Astrocyte (in vitro differentiated cells and primary cell): ENCODE measurements around the gene MATR3. TPM values are rescaled to one million over a fixed set of nuclear protein-coding genes. Genes with fewer than 3 reads are reported as not detected.
A peak's percentile ranks its signal among the peaks of the same experiment; 100 is the strongest.

Experiments
- DNase-seq: peaks from one replicate; pipeline ENCODE4 v3.0.0-alpha.2; 2010; ENCODE audit warnings: low read depth
- FAIRE-seq: peaks from 2 replicates; lab custom pipeline; 2011; peaks lifted over from hg19 to GRCh38; lab: Jason Lieb, UNC
- H2AFZ ChIP-seq: 2 replicates; pipeline ENCODE4 v1.6.0; 2012; ENCODE audit warnings: low read depth, low read length, inconsistent platforms
- H3K27ac ChIP-seq: 2 replicates; pipeline ENCODE4 v1.5.1; 2011; ENCODE audit warnings: low read depth, low read length, inconsistent platforms
- H3K27me3 ChIP-seq: 2 replicates; pipeline ENCODE4 v1.6.0; 2011; ENCODE audit warnings: low read length, inconsistent platforms; ENCODE audit not compliant: insufficient read depth
- H3K36me3 ChIP-seq: 2 replicates; pipeline ENCODE4 v1.5.1; 2011; ENCODE audit warnings: low read length, inconsistent platforms; ENCODE audit not compliant: insufficient read depth
- H3K4me1 ChIP-seq: 2 replicates; pipeline ENCODE4 v1.5.1; 2011; ENCODE audit warnings: low read length, inconsistent platforms; ENCODE audit not compliant: insufficient read depth
- H3K4me2 ChIP-seq: 2 replicates; pipeline ENCODE4 v1.6.0; 2012; ENCODE audit warnings: low read length, inconsistent platforms
- H3K4me3 ChIP-seq: 2 replicates; pipeline ENCODE4 v1.5.1; 2011; ENCODE audit warnings: low read depth, mild to moderate bottlenecking, low read length, inconsistent platforms; ENCODE audit not compliant: insufficient read depth
- H3K79me2 ChIP-seq: 2 replicates; pipeline ENCODE4 v1.6.0; 2012; ENCODE audit warnings: mild to moderate bottlenecking, low read length, inconsistent platforms; ENCODE audit not compliant: insufficient read depth
- H3K9ac ChIP-seq: 2 replicates; pipeline ENCODE4 v1.6.0; 2012; ENCODE audit warnings: mild to moderate bottlenecking, low read length, inconsistent platforms
- H3K9me3 ChIP-seq: 2 replicates; pipeline ENCODE4 v1.5.1; 2012; ENCODE audit warnings: low read depth, mild to moderate bottlenecking, low read length, inconsistent platforms; ENCODE audit not compliant: insufficient read depth
- H4K20me1 ChIP-seq: 2 replicates; pipeline ENCODE4 v1.6.0; 2012; ENCODE audit warnings: low read length, inconsistent platforms; ENCODE audit not compliant: insufficient read depth
- H3K27ac Mint-ChIP-seq: one replicate; pipeline ENCODE4 v1.8.0; 2021; ENCODE audit warnings: mild to moderate bottlenecking, mixed read lengths; ENCODE audit not compliant: unreplicated experiment
- H3K27me3 Mint-ChIP-seq: one replicate; pipeline ENCODE4 v1.8.0; 2021; ENCODE audit warnings: low read depth, mixed read lengths; ENCODE audit not compliant: unreplicated experiment
- H3K36me3 Mint-ChIP-seq: one replicate; pipeline ENCODE4 v1.8.0; 2021; ENCODE audit warnings: low read depth, mixed read lengths; ENCODE audit not compliant: unreplicated experiment
- H3K4me1 Mint-ChIP-seq: one replicate; pipeline ENCODE4 v1.8.0; 2021; ENCODE audit warnings: low read depth, mixed read lengths; ENCODE audit not compliant: unreplicated experiment
- H3K4me3 Mint-ChIP-seq: one replicate; pipeline ENCODE4 v1.8.0; 2021; ENCODE audit warnings: mild to moderate bottlenecking, moderate library complexity, mixed read lengths; ENCODE audit not compliant: unreplicated experiment
- H3K9me3 Mint-ChIP-seq: one replicate; pipeline ENCODE4 v1.8.0; 2021; ENCODE audit warnings: mild to moderate bottlenecking, mixed read lengths; ENCODE audit not compliant: unreplicated experiment
- CTCF ChIP-seq: IDR thresholded peaks from 2 replicates; pipeline ENCODE4 v1.5.1; 2011; ENCODE audit warnings: low read depth, mild to moderate bottlenecking, inconsistent platforms, low read length, moderate library complexity; ENCODE audit not compliant: insufficient read depth
- EZH2 ChIP-seq: IDR thresholded peaks from 2 replicates; pipeline ENCODE4 v1.6.1; 2012; ENCODE audit warnings: mild to moderate bottlenecking, low read length, inconsistent platforms; ENCODE audit not compliant: insufficient read depth
- total RNA-seq: library from RNA; stranded (reverse); gene quantifications from 2 replicates; pipeline ENCODE4 v1.2.1, GENCODE V29; 2021

The MATR3 gene
- total RNA-seq, 1 donor from 2014 or later, result 126 TPM

- Histone ChIP-seq H3K79me2 (peaks cover 100% of the 10 kb centered on the region), H4K20me1 (peaks cover 100% of the 10 kb centered on the region), H3K4me2 (peak overlapping the region; percentile 5), H3K4me3 (no peak overlapping the region), H3K9me3 (no peaks in the 10 kb centered on the region), H3K27ac (no peak overlapping the region), H3K27me3 (no peaks in the 10 kb centered on the region), H3K36me3 (no peaks in the 10 kb centered on the region), H2AFZ (no peak overlapping the region), H3K9ac (no peak overlapping the region), H3K4me1 (peaks cover 4% of the 10 kb centered on the region)
- Mint-ChIP-seq H3K27ac (peak overlapping the region; percentile 83), H3K27me3 (no peaks in the 10 kb centered on the region), H3K4me3 (peak overlapping the region; percentile 24), H3K36me3 (no peaks in the 10 kb centered on the region), H3K4me1 (peaks cover 46% of the 10 kb centered on the region), H3K9me3 (no peaks in the 10 kb centered on the region)
- DNase-seq (no peak), FAIRE-seq (no peak)
- TF ChIP-seq CTCF (no peak), EZH2 (no peak)
These were observed 8.4 kb downstream of the MATR3 start for GRCh38 chr5:139301808-139302499.

- no peak overlapping the region for H3K27ac ChIP-seq
- H3K9me3 Mint-ChIP-seq, result no peaks in the 10 kb centered on the region
- no peaks in the 10 kb centered on the region for H3K36me3 ChIP-seq
- TF ChIP-seq EZH2 (no peak), CTCF (no peak)
- H3K4me1 Mint-ChIP-seq, result peaks cover 47% of the 10 kb centered on the region
- FAIRE-seq, result peak; percentile 59
- H3K4me2 ChIP-seq, result no peak overlapping the region
- H2AFZ ChIP-seq, result no peak overlapping the region
- peaks cover 1% of the 10 kb centered on the region for H3K4me1 ChIP-seq
- H3K9me3 ChIP-seq, result no peaks in the 10 kb centered on the region
- H4K20me1 ChIP-seq, result peaks cover 100% of the 10 kb centered on the region
- H3K27me3 Mint-ChIP-seq, result no peaks in the 10 kb centered on the region
- H3K4me3 Mint-ChIP-seq, result no peak overlapping the region
- H3K9ac ChIP-seq, result no peak overlapping the region
- peaks cover 2% of the 10 kb centered on the region for H3K36me3 Mint-ChIP-seq
- H3K27me3 ChIP-seq, result no peaks in the 10 kb centered on the region
- H3K27ac Mint-ChIP-seq, result no peak overlapping the region
- H3K4me3 ChIP-seq, result no peak overlapping the region
- no peak for DNase-seq
- peaks cover 100% of the 10 kb centered on the region for H3K79me2 ChIP-seq
These were observed 11.1 kb downstream of the MATR3 start for GRCh38 chr5:139304391-139305324.
